Measurements from ENCODE around the gene AHCYL2.

DNA sequence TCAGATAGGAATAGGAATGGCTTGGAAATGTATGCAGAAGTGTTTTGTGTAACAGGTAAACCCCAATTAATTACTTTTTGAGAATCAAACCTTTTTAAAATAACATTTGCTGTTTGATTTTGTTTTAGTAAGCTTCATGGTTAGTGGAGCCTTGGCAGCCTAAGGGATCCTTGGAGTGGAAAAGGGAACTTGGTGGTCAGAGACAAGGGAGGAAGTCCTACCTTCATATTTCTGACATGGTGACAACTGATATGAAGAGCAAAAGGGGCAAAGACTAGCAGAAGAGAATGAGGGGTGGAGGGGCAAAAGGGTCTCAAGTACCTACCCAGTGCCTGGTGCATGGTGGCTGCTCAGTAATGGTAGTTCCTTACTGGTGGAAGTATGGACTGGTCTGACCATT lies 32.3 kb downstream of the AHCYL2 start:
- no peak for TF ChIP-seq POLR2A (IDR thresholded peaks at IDR 0.05)
- TF ChIP-seq, protein P1, sequence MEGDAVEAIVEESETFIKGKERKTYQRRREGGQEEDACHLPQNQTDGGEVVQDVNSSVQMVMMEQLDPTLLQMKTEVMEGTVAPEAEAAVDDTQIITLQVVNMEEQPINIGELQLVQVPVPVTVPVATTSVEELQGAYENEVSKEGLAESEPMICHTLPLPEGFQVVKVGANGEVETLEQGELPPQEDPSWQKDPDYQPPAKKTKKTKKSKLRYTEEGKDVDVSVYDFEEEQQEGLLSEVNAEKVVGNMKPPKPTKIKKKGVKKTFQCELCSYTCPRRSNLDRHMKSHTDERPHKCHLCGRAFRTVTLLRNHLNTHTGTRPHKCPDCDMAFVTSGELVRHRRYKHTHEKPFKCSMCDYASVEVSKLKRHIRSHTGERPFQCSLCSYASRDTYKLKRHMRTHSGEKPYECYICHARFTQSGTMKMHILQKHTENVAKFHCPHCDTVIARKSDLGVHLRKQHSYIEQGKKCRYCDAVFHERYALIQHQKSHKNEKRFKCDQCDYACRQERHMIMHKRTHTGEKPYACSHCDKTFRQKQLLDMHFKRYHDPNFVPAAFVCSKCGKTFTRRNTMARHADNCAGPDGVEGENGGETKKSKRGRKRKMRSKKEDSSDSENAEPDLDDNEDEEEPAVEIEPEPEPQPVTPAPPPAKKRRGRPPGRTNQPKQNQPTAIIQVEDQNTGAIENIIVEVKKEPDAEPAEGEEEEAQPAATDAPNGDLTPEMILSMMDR (IDR thresholded peaks at IDR 0.05): no peak

All from adrenal gland (tissue), 5 donors.